RPMI7951 (cell line): ENCODE results near the gene CDR2. TPM values are rescaled to one million over a fixed set of nuclear protein-coding genes. Genes with fewer than 3 reads are reported as not detected.
A peak's percentile ranks its signal among the peaks of the same experiment; 100 is the strongest.
"Not testable (repeated sequence)": the region's sequence is repeated elsewhere in the genome, so short reads cannot be mapped to it uniquely, and the experiment has no call there.

Source experiments
- DNase-seq: peaks from one replicate; pipeline ENCODE4 v3.0.0-alpha.2; 2012; ENCODE audit warnings: low read depth
- total RNA-seq: library from RNA; depleted of rRNA; stranded (reverse); fragments of >200 nt; shearing (Covaris generic); gene quantifications from 2 replicates; pipeline ENCODE4 v1.2.3, GENCODE V29; 2014; rRNA removed

Gene CDR2
- total RNA-seq, 1 experiment from 2014 or later, result 25.8 TPM

GRCh38 chr16:22307838-22308237 lies 66.6 kb downstream of the CDR2 start:
- DNase-seq, result no peak

- no peak for DNase-seq
Observed at GRCh38 chr16:22306788-22307187, 67.6 kb downstream of the CDR2 start.

- no peak for DNase-seq
Observed at GRCh38 chr16:22304411-22304810, 70.0 kb downstream of the CDR2 start.

GRCh38 chr16:22302776-22303363 lies 71.5 kb downstream of the CDR2 start:
- DNase-seq, result no peak

- DNase-seq, result not testable (repeated sequence)
Observed at GRCh38 chr16:22301423-22301822, 73.0 kb downstream of the CDR2 start.

- peak; percentile 59 for DNase-seq
Observed at GRCh38 chr16:22300427-22301071, 73.9 kb downstream of the CDR2 start.

GRCh38 chr16:22299036-22299435 lies 75.4 kb downstream of the CDR2 start:
- no peak for DNase-seq

GRCh38 chr16:22297871-22298733 lies 76.3 kb downstream of the CDR2 start:
- peak; percentile 91 for DNase-seq

GRCh38 chr16:22297114-22297870 lies 77.1 kb downstream of the CDR2 start, which contains the start of gene POLR3E:
POLR3E (plus strand) TSS chr16:22297409; CDS start chr16:22302969, 5,560 bp downstream.
- peak; percentile 92 for DNase-seq

- no peak for DNase-seq
Observed at GRCh38 chr16:22296225-22297113, 78.0 kb downstream of the CDR2 start.

Other genes with a start within 250 kb of the CDR2 start
- gene SDR42E2, start 212.1 kb downstream of the CDR2 start, total RNA-seq, result not detected in 2 replicates
- gene EEF2K, start 168.3 kb downstream of the CDR2 start, total RNA-seq, result 15.7 and 17.7 TPM in 2 replicates
- gene POLR3E, start 77.2 kb downstream of the CDR2 start, total RNA-seq, result 11.5 and 23.1 TPM in 2 replicates
- gene NPIPB5, start 136.3 kb upstream of the CDR2 start, total RNA-seq, result 6.4 and 9.7 TPM in 2 replicates